Left ventricle myocardium inferior (tissue), 1 donor: Measurements from ENCODE around the gene KCNV2. TPM values are rescaled to one million over a fixed set of nuclear protein-coding genes. Genes with fewer than 3 reads are reported as not detected.

Source experiments
- DNase-seq: peaks from one replicate; pipeline ENCODE4 v3.0.0-alpha.2; 2020
- H3K27ac ChIP-seq: fragments of 200-600 bp; replicated peaks from 2 replicates; pipeline ENCODE4 v1.8.0; 2021
- H3K27me3 ChIP-seq: fragments of 200-600 bp; 2 replicates; pipeline ENCODE4 v1.8.0; 2021; ENCODE audit warnings: low read depth
- H3K36me3 ChIP-seq: fragments of 200-600 bp; 2 replicates; pipeline ENCODE4 v1.8.0; 2021
- H3K4me1 ChIP-seq: fragments of 200-600 bp; 2 replicates; pipeline ENCODE4 v1.8.0; 2021
- H3K4me3 ChIP-seq: fragments of 200-600 bp; 2 replicates; pipeline ENCODE4 v1.8.0; 2021; ENCODE audit warnings: mild to moderate bottlenecking, moderate library complexity
- H3K9me3 ChIP-seq: fragments of 200-600 bp; replicated peaks from 2 replicates; pipeline ENCODE4 v1.8.0; 2021
- intact Hi-C: fragments of 100-400 bp; cut with micrococcal nuclease; formaldehyde crosslinking; loops from one replicate; pipeline ENCODE4 v1.11.0; 2022
- total RNA-seq: library from RNA; stranded (reverse); fragmentation: NEBNext Ultra II Directional; extraction: Animal tissue kit (Norgen Biotek cat#: 25700); gene quantifications from one replicate; pipeline ENCODE4 v1.2.1, GENCODE V29; 2021
- TF ChIP-seq, protein P1 (sequence below): fragments of 200-600 bp; IDR thresholded peaks from 2 replicates; pipeline ENCODE4 v1.8.0; 2021; ENCODE audit warnings: antibody characterized with exemption, mild to moderate bottlenecking, borderline replicate concordance
- donor health status: DM: no; HTN: yes; CAD: no; lungs with severe emphysema.

Gene KCNV2
- total RNA-seq, 1 donor from 2014 or later = not detected

DNA sequence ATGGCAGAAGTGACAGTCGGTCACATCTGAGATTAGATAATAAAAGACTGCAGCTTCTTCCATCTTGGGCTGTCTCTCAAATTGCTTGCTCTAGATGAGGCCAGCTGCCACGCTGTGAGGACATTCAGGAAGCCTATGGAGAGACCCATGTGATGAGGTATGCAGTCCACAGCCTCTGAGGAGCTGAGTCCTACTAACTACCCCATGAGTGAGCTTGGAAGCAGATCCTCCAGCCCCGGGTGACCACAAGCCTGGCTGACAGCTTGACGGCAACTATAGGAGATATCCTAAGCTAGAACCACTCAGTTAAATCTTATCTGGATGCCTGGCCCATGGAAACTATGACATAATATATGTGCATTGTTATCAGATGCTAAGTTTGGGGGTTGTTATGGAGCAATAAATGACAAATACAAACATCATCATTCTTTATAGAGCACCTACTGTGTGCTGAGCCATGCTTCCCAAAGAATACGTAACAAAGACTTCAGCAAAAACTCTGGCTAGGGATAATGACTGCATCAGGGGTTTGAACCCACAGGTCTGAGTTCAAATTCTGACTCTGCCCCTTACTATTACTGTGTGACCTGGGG is 26.7 kb downstream of the KCNV2 start:
- DNase-seq = no peak
- peaks cover 4% of the 10 kb centered on the region for H3K4me1 ChIP-seq
- no peaks in the 10 kb centered on the region for H3K9me3 ChIP-seq
- H3K4me3 ChIP-seq = no peak overlapping the region
- no peaks in the 10 kb centered on the region for H3K27me3 ChIP-seq
- H3K36me3 ChIP-seq = no peaks in the 10 kb centered on the region
- intact Hi-C loops = no loop called here
- no peak overlapping the region for H3K27ac ChIP-seq
- TF ChIP-seq, protein P1, sequence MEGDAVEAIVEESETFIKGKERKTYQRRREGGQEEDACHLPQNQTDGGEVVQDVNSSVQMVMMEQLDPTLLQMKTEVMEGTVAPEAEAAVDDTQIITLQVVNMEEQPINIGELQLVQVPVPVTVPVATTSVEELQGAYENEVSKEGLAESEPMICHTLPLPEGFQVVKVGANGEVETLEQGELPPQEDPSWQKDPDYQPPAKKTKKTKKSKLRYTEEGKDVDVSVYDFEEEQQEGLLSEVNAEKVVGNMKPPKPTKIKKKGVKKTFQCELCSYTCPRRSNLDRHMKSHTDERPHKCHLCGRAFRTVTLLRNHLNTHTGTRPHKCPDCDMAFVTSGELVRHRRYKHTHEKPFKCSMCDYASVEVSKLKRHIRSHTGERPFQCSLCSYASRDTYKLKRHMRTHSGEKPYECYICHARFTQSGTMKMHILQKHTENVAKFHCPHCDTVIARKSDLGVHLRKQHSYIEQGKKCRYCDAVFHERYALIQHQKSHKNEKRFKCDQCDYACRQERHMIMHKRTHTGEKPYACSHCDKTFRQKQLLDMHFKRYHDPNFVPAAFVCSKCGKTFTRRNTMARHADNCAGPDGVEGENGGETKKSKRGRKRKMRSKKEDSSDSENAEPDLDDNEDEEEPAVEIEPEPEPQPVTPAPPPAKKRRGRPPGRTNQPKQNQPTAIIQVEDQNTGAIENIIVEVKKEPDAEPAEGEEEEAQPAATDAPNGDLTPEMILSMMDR = no peak

DNA sequence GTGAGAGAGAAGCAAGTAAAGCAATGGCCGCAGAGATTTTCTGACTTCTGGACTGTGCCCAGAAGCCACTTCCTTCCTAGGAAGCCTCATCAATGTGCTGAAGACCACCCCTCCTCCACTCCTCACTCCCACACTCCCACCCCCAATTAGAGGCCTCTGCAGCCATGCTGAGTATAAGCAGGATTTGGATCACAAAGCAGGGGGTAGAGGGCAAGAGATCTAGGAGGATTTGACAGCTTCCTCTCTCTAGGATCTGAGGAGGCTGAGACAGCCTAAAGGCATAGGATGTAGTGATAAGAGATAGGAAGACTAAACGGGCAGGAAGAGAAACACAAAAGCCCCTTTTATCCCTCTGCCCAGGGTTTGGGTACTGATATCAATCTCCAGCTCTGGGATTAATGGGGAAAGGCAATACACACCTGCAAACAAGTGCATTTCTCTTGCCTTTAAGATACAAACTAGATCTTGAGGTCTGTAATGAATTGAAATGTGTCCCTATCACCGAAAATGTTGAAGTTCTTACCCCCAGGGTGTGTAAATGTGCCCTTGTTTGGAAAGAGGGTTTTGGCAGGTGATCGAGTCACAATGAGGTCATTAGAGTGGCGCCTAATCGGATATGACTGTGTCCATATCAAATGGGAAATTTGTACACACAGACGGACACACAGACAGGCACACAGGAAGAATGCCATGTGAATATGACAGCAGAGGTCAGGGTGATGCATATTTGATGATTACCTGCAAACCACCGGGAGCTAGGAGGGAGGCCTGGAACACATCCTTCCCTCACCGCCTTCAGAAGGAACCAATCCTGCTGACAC is 28.5 kb downstream of the KCNV2 start:
- Histone ChIP-seq H3K36me3 (no peaks in the 10 kb centered on the region), H3K27ac (no peak overlapping the region), H3K27me3 (no peaks in the 10 kb centered on the region), H3K9me3 (peaks cover 4% of the 10 kb centered on the region), H3K4me3 (no peak overlapping the region), H3K4me1 (peaks cover 4% of the 10 kb centered on the region)
- no peak for DNase-seq
- intact Hi-C loops = no loop called here
- TF ChIP-seq, protein P1 = no peak

DNA sequence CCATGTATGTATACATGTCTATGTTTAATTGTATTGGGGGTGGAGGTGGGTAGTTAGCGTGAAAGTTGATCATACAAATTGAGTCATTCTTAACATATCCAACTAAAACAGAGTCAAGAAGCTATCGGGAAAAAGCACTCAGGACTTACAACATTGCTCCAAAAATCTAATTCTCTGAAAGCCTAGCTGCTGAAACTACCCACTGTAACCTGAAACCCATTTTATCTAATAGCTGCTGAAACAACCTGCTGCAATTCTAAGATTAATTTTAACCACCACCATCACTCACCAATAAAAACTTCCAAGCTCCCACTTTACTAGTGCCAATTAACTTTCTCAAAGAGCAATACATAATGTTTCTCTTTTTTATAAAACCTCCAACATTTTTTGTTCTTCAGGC is 32.2 kb downstream of the KCNV2 start:
- H3K4me1 ChIP-seq = no peaks in the 10 kb centered on the region
- H3K27me3 ChIP-seq = no peaks in the 10 kb centered on the region
- no peaks in the 10 kb centered on the region for H3K36me3 ChIP-seq
- intact Hi-C loops = no loop called here
- TF ChIP-seq, protein P1 = no peak
- H3K4me3 ChIP-seq = no peak overlapping the region
- no peak for DNase-seq
- H3K27ac ChIP-seq = no peak overlapping the region
- peaks cover 4% of the 10 kb centered on the region for H3K9me3 ChIP-seq

DNA sequence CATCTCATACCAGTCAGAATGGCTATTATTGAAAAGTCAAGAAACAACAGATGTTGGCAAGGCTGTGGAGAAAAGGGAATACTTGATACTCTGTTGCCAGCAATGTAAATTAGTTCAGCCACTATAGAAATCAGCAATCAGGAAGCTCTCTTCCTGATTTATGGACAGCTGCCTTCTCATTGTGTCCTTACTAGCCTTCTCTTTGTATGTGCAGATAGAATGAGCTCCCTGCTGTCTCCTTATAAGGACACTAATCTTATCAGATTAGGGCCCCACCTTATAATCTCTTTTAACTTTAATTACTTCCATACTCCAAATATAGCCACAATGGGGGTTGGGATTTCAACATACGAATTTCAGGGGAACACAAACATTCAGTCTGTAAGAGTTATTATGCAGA is 38.0 kb downstream of the KCNV2 start:
- TF ChIP-seq, protein P1 = no peak
- intact Hi-C loops = no loop called here
- Histone ChIP-seq H3K27ac (no peak overlapping the region), H3K36me3 (no peaks in the 10 kb centered on the region), H3K4me1 (no peaks in the 10 kb centered on the region), H3K4me3 (no peak overlapping the region), H3K27me3 (no peaks in the 10 kb centered on the region), H3K9me3 (no peaks in the 10 kb centered on the region)
- DNase-seq = no peak

DNA sequence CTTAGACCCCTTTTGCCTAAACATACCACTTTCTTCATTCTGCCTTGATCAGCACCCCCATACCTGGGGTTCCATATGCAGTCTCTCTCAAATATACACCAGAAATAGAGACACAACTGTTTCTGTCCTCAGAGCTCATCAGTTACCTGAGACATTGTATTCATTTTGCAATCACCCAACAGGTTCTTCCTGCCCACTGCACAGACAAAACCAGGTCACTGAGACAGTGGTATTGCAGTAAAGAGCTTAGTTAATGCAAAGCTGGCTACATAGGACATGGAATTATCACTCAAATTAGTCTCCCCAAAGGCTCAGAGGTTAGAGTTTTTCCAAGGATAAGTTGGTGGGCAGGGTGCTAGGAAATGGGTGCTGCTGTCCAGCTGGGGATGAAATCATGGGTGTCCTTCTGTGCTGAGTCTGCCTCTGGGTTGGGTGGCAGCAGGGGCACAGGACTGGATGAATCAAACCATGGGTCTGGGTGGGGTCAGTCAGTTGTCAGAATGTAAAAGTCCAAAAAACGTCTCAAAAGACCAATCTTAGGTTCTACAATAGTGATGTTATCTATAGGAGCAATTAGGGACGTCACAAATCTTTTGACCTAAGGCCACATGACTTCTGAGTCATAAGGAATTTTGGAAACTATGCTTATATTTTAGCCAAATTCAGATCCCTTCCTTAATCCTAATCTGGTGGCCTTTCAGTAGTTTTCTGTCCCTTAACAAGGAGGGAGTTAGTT is 41.0 kb downstream of the KCNV2 start:
- no peak overlapping the region for H3K4me3 ChIP-seq
- DNase-seq = no peak
- intact Hi-C loops = no loop called here
- H3K4me1 ChIP-seq = no peaks in the 10 kb centered on the region
- H3K9me3 ChIP-seq = no peaks in the 10 kb centered on the region
- H3K27ac ChIP-seq = peak overlapping the region; percentile 4
- H3K36me3 ChIP-seq = no peaks in the 10 kb centered on the region
- H3K27me3 ChIP-seq = no peaks in the 10 kb centered on the region
- TF ChIP-seq, protein P1 = no peak
